HG03378 (cell line): ENCODE measurements around the gene OSER1.
A peak's percentile ranks its signal among the peaks of the same experiment; 100 is the strongest.

Source experiments
- ATAC-seq: cut with Tn5 transposase; IDR thresholded peaks from one replicate; pipeline ENCODE4 v1.9.1; 2021; ENCODE audit warnings: mild to moderate bottlenecking, moderate library complexity; ENCODE audit not compliant: unreplicated experiment

The OSER1 gene

GRCh38 chr20:44228465-44229258 lies 18.1 kb upstream of the OSER1 start:
- no peak for ATAC-seq

- no peak for ATAC-seq
Measured at GRCh38 chr20:44224637-44225036, 14.1 kb upstream of the OSER1 start.

DNA sequence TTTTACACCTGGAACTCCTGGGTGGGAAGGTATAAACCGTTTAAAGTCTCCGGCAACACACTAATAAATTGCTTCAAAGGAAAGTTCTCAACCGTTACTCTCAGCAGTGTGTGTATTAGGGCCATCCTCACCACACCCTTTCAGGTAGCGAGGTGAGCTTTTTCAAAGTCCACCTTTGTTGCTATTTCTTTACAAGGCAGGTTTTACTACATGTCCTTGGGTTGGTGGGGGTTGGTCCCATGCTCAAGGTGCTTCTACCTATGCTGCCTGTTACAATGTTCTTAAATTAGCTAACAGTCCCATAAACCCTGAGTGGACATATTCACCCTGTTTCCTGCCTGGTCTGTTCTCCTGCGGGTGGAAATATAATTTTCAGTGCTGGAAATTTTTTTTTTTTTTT lies 13.2 kb upstream of the OSER1 start:
- no peak for ATAC-seq

- ATAC-seq = no peak
Measured at GRCh38 chr20:44222633-44223368, 12.2 kb upstream of the OSER1 start.

DNA sequence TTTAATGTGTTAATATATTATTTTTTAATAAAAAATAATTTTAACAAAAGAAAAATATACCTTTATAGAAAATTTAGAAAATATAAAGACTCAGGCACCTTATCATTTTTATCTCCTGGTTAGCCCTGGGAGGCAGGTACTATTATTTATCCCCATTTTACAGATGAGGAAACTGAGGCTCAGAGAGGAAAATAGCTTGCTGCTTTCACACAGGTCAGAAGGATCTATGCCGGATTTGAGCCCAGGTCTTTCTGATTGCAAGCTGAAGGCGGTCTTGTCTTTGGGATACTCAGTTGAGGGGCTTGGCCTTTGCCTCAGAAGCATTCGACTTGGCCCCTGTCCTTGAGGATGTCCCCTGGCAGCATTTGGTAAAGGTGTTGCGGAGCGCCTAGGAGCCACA lies 11.5 kb upstream of the OSER1 start:
- ATAC-seq = no peak

DNA sequence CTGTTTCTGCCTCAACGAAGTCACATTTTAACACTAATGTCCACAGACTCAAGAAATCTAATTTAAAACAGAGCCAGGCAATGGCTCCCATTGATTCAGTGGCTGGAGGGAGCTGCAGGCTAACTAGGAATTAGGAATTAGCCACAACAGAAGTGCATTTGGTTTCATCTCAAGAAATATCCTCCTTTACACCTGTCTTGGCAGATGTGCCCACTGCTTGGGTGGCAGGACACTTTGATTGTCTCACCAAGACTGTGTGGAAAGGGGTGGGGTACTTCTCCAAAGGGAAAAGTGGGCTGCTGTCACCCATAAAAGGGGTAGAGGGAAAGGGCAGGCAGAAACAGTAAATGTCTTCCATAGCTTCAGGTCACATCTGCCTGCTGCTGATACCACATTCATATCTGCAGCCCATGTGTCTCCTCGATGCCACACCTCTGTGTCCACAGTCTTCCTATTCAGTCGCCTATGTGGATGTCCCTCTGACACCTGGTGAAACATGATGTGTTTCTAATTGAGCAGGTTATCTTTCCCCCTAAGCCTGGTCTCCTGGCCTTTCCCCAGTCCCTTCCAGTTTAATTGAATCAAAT lies 10.9 kb upstream of the OSER1 start:
- ATAC-seq = no peak

DNA sequence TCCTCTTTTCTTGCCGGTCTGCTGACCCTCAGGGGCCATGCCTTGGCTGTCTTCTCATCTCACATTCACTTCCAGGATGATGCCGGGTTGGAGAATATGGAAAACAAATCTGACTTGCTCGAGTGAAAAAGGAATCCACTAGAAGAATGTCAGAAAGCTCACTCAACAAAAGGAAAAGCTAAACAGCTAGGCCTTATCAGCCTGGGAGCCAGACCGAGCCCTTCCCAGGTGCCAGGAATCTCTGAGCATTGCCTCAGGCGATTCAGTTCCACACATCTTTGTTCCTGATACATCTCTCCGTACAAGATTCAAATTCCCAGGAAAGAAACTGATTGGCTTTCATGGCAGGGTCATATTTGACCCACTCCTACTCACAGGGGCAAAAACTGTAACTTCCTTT lies 9.2 kb upstream of the OSER1 start:
- ATAC-seq = no peak

DNA sequence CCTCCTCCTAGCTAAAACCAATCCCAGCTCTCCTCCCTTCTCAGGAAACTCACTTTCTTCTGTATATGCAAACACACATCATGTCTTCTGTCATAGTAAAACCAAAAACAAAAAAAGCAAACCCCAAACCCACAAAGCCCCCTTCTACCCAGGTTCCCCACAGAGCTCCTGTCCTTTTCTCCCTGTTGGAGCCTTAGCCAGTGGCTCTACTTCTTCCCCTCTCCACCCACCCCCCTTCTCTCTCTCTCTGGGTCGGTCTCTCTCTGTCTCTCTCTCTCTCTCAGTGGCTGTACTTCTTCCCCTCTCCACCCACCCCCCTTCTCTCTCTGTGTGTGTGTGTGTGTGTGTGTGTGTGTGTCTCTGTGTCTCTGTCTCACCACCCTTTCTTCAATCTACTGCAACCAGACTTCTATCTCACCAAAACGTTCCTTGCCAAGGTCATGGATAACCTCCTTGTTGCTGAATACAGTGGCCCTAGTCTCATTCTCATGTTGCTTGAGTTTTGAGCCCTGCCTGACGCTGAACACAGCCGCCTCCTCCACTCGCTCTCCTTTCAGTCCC lies 8.7 kb upstream of the OSER1 start:
- ATAC-seq = no peak

- ATAC-seq = no peak
Measured at GRCh38 chr20:44218446-44218845, 7.9 kb upstream of the OSER1 start.

GRCh38 chr20:44217342-44218092 lies 6.9 kb upstream of the OSER1 start:
- ATAC-seq = no peak

DNA sequence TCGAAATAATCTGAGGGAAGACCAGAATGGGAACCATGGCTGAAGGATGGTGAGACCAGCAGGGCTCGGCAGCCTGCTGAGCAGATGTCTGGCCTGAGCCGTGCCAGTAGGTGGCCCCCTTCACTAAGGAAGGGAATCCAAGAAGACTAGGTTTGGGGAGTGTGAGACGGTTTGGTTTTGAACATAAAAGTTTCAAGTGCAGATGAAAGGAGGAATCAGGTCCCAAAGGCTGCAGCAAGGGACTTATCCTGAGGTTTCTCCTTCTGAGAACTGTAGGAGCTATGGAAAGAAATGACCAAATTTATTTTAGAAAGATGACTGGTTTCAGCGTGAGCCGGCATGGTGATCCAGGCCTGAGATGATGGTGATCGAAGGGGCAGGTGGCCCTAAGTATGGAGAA lies 4.6 kb upstream of the OSER1 start:
- ATAC-seq = no peak

- ATAC-seq = no peak
Measured at GRCh38 chr20:44212792-44213191, 2.2 kb upstream of the OSER1 start.

DNA sequence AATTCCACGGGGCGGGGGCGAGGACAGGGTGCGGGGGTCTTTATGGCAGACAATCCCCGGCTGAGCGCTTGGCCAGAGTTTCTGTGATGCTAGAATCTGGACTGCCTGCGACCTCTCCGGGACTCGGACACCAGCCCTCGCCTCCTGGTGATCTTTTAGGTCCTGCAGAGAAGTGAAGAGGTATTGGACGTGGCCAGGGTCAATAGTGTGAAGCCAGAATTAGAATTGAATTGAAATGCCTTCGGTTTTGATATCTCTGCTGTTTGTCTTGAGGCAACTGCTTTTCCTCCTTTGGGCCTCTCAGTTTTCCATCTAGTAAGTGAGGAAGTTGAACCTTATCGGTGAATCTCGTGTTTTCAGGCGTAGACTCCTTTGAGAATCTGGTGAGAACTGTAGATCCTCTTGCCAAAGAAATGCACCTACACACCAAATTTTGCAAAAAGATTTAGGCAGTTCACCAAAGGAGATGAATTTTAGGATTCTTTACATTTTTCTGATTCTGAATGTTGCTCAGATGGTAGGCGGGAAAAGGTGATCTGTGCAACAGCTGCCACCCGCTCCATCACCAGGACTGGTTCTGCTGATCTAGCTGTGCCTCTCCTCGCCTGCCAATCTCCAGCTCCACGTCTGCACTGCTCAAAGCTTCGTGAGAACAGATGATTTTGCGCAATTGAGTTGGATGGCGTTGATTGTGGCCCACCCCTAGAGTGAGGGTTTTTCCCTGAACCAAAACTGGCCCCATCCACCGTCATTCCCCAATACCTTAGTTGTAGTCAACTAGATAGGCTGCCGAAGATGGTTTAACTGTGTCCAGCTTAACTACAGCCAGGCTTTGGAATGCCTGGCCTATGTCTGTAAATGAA lies 837 bp upstream of the OSER1 start:
- ATAC-seq = no peak

DNA sequence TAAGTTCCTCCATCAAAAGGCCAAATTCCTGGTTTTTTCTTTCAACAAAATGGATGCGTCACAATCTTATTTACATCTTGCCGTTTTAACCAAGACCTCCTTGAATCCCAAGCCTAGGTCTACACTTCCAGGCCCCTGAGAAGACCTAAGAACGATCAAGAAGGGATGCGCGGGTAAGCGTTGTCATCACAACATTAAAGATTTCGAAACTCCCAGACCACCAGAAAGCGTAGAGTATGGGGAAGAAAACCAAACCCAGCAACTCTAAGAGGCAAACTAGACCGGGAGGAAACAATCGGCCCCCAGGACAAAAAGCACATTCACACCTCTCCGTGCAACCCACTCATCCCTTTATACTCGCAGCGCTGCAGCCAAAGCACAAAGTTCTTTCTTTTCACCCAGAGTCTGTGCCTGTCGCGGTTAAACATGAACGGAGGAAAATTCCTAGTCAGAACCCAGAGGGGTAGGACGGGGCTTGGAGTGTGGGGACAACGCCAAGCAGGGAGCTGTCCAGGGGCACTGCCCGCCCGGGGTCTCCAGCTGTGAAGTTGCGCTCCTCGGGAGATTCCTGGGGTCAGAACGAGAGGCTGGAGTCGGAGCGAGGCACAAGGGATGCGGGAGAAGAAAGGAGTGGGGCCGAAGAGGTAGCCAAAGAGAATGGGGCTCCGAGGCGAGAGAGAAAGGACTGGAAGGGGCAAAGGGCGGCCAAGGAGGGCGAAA lies 725 bp downstream of the OSER1 start:
- ATAC-seq = peak; percentile 4

DNA sequence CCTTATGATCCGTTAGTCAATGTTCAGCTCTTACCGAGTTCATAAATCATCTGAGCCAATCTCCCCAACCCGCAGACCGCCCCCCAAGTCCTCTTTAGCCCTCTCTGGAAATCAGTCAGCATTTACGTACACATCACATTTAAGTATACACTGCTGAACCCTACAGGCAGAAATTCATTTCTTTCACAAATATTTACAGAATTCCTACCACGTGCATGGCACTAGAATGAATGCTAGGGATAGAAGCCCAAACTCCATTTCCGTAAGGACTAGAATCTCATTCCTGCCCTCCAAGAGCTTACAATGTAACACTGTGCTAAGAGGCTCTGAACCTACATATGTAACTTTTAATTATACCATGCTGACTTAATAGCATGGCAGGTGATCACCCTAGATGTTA lies 1.8 kb downstream of the OSER1 start:
- ATAC-seq = no peak

- ATAC-seq = no peak
Measured at GRCh38 chr20:44208165-44208564, 2.4 kb downstream of the OSER1 start.

- ATAC-seq = no peak
Measured at GRCh38 chr20:44207126-44207723, 3.3 kb downstream of the OSER1 start.

DNA sequence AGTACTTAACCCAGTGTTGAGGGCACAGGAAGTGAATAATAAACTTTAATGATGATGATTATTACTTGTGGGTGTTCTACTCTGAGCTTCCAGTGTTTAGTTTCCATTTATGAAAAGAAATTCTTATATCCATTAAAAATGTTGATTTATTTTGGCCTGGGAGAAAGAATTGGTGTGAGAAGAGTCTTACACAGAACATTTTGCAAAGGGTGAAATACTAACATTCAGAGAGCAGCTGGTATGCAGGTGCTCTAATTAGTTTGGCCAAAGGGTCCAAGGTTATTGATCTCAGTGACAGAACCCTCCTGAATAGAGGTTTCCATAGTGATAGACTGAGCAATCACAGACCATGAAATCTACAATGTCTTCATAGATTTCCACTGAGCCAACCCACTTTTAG lies 4.4 kb downstream of the OSER1 start:
- ATAC-seq = no peak

DNA sequence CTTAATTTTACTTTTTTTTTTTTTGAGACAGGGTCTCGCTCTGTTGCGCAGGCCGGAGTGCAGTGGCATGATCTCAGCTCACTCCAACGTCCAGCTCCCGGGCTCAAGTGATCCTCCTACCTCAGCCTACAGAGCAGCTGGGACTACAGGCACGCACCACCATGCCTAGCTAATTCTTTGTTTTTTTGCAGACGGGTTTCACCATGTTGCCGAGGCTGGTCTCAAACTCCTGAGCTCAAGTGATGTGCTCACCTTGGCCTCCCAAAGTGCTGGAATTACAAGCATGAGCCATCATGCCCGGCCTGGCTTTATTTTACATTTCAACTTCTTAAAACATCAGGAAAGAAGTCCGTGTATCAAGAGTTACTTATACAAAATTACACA lies 5.7 kb downstream of the OSER1 start:
- no peak for ATAC-seq
